Astrocyte (in vitro differentiated cells and primary cell): Measurements from ENCODE around the gene ADORA1. TPM values are rescaled to one million over a fixed set of nuclear protein-coding genes. Genes with fewer than 3 reads are reported as not detected.

Source experiments
- DNase-seq: peaks from one replicate; pipeline ENCODE4 v3.0.0-alpha.2; 2010; ENCODE audit warnings: low read depth
- FAIRE-seq: peaks from 2 replicates; lab custom pipeline; 2011; peaks lifted over from hg19 to GRCh38; lab: Jason Lieb, UNC
- H2AFZ ChIP-seq: 2 replicates; pipeline ENCODE4 v1.6.0; 2012; ENCODE audit warnings: low read depth, low read length, inconsistent platforms
- H3K27ac ChIP-seq: 2 replicates; pipeline ENCODE4 v1.5.1; 2011; ENCODE audit warnings: low read depth, low read length, inconsistent platforms
- H3K27me3 ChIP-seq: 2 replicates; pipeline ENCODE4 v1.6.0; 2011; ENCODE audit warnings: low read length, inconsistent platforms; ENCODE audit not compliant: insufficient read depth
- H3K36me3 ChIP-seq: 2 replicates; pipeline ENCODE4 v1.5.1; 2011; ENCODE audit warnings: low read length, inconsistent platforms; ENCODE audit not compliant: insufficient read depth
- H3K4me1 ChIP-seq: 2 replicates; pipeline ENCODE4 v1.5.1; 2011; ENCODE audit warnings: low read length, inconsistent platforms; ENCODE audit not compliant: insufficient read depth
- H3K4me2 ChIP-seq: 2 replicates; pipeline ENCODE4 v1.6.0; 2012; ENCODE audit warnings: low read length, inconsistent platforms
- H3K4me3 ChIP-seq: 2 replicates; pipeline ENCODE4 v1.5.1; 2011; ENCODE audit warnings: low read depth, mild to moderate bottlenecking, low read length, inconsistent platforms; ENCODE audit not compliant: insufficient read depth
- H3K79me2 ChIP-seq: 2 replicates; pipeline ENCODE4 v1.6.0; 2012; ENCODE audit warnings: mild to moderate bottlenecking, low read length, inconsistent platforms; ENCODE audit not compliant: insufficient read depth
- H3K9ac ChIP-seq: 2 replicates; pipeline ENCODE4 v1.6.0; 2012; ENCODE audit warnings: mild to moderate bottlenecking, low read length, inconsistent platforms
- H3K9me3 ChIP-seq: 2 replicates; pipeline ENCODE4 v1.5.1; 2012; ENCODE audit warnings: low read depth, mild to moderate bottlenecking, low read length, inconsistent platforms; ENCODE audit not compliant: insufficient read depth
- H4K20me1 ChIP-seq: 2 replicates; pipeline ENCODE4 v1.6.0; 2012; ENCODE audit warnings: low read length, inconsistent platforms; ENCODE audit not compliant: insufficient read depth
- H3K27ac Mint-ChIP-seq: one replicate; pipeline ENCODE4 v1.8.0; 2021; ENCODE audit warnings: mild to moderate bottlenecking, mixed read lengths; ENCODE audit not compliant: unreplicated experiment
- H3K27me3 Mint-ChIP-seq: one replicate; pipeline ENCODE4 v1.8.0; 2021; ENCODE audit warnings: low read depth, mixed read lengths; ENCODE audit not compliant: unreplicated experiment
- H3K36me3 Mint-ChIP-seq: one replicate; pipeline ENCODE4 v1.8.0; 2021; ENCODE audit warnings: low read depth, mixed read lengths; ENCODE audit not compliant: unreplicated experiment
- H3K4me1 Mint-ChIP-seq: one replicate; pipeline ENCODE4 v1.8.0; 2021; ENCODE audit warnings: low read depth, mixed read lengths; ENCODE audit not compliant: unreplicated experiment
- H3K4me3 Mint-ChIP-seq: one replicate; pipeline ENCODE4 v1.8.0; 2021; ENCODE audit warnings: mild to moderate bottlenecking, moderate library complexity, mixed read lengths; ENCODE audit not compliant: unreplicated experiment
- H3K9me3 Mint-ChIP-seq: one replicate; pipeline ENCODE4 v1.8.0; 2021; ENCODE audit warnings: mild to moderate bottlenecking, mixed read lengths; ENCODE audit not compliant: unreplicated experiment
- CTCF ChIP-seq: IDR thresholded peaks from 2 replicates; pipeline ENCODE4 v1.5.1; 2011; ENCODE audit warnings: low read depth, mild to moderate bottlenecking, inconsistent platforms, low read length, moderate library complexity; ENCODE audit not compliant: insufficient read depth
- EZH2 ChIP-seq: IDR thresholded peaks from 2 replicates; pipeline ENCODE4 v1.6.1; 2012; ENCODE audit warnings: mild to moderate bottlenecking, low read length, inconsistent platforms; ENCODE audit not compliant: insufficient read depth
- total RNA-seq: library from RNA; stranded (reverse); gene quantifications from 2 replicates; pipeline ENCODE4 v1.2.1, GENCODE V29; 2021

ADORA1 gene
- total RNA-seq, 1 donor from 2014 or later: 5.7 TPM

- H3K4me3 ChIP-seq: no peak overlapping the region
- DNase-seq (no peak), FAIRE-seq (no peak)
- H3K9ac ChIP-seq: no peak overlapping the region
- no peaks in the 10 kb centered on the region for H4K20me1 ChIP-seq
- no peaks in the 10 kb centered on the region for H3K36me3 ChIP-seq
- Mint-ChIP-seq H3K27ac (no peak overlapping the region), H3K36me3 (peaks cover 3% of the 10 kb centered on the region), H3K4me1 (peaks cover 5% of the 10 kb centered on the region), H3K9me3 (peaks cover 11% of the 10 kb centered on the region), H3K27me3 (peaks cover 46% of the 10 kb centered on the region), H3K4me3 (no peak overlapping the region)
- no peak for TF ChIP-seq EZH2
- TF ChIP-seq CTCF: no peak
- H3K79me2 ChIP-seq: no peaks in the 10 kb centered on the region
- H3K4me1 ChIP-seq: no peaks in the 10 kb centered on the region
- H3K9me3 ChIP-seq: no peaks in the 10 kb centered on the region
- no peak overlapping the region for H3K27ac ChIP-seq
- no peak overlapping the region for H3K4me2 ChIP-seq
- H3K27me3 ChIP-seq: peaks cover 38% of the 10 kb centered on the region
- no peak overlapping the region for H2AFZ ChIP-seq
These were observed 40.3 kb upstream of the ADORA1 start for GRCh38 chr1:203086992-203087763.

GRCh38 chr1:203088441-203088840 is 39.1 kb upstream of the ADORA1 start:
- FAIRE-seq (no peak), DNase-seq (no peak)
- peaks cover 43% of the 10 kb centered on the region for H3K27me3 Mint-ChIP-seq

More at GRCh38 chr1:203088441-203088840, 39.1 kb upstream of the ADORA1 start:
- H3K4me3 ChIP-seq: no peak overlapping the region
- H3K27ac Mint-ChIP-seq: no peak overlapping the region
- H3K4me2 ChIP-seq: no peak overlapping the region
- no peaks in the 10 kb centered on the region for H3K4me1 ChIP-seq
- no peak overlapping the region for H3K4me3 Mint-ChIP-seq
- H3K9me3 ChIP-seq: no peaks in the 10 kb centered on the region
- no peak overlapping the region for H3K9ac ChIP-seq
- H3K79me2 ChIP-seq: no peaks in the 10 kb centered on the region
- H4K20me1 ChIP-seq: no peaks in the 10 kb centered on the region
- no peak overlapping the region for H3K27ac ChIP-seq
- peaks cover 30% of the 10 kb centered on the region for H3K27me3 ChIP-seq
- H2AFZ ChIP-seq: no peak overlapping the region
- H3K36me3 Mint-ChIP-seq: peaks cover 3% of the 10 kb centered on the region
- no peaks in the 10 kb centered on the region for H3K36me3 ChIP-seq
- TF ChIP-seq CTCF (no peak), EZH2 (no peak)
- H3K4me1 Mint-ChIP-seq: peaks cover 5% of the 10 kb centered on the region
- H3K9me3 Mint-ChIP-seq: peaks cover 13% of the 10 kb centered on the region
